NCI-H345 (cell line): ENCODE results near the gene FKBP5.
"Not testable (repeated sequence)": the region's sequence is repeated elsewhere in the genome, so short reads cannot be mapped to it uniquely, and the experiment has no call there.

ENCODE experiments used
- DNase-seq: peaks from one replicate; lab custom pipeline; 2025; lab: John Stamatoyannopoulos, UW

Gene FKBP5

DNA sequence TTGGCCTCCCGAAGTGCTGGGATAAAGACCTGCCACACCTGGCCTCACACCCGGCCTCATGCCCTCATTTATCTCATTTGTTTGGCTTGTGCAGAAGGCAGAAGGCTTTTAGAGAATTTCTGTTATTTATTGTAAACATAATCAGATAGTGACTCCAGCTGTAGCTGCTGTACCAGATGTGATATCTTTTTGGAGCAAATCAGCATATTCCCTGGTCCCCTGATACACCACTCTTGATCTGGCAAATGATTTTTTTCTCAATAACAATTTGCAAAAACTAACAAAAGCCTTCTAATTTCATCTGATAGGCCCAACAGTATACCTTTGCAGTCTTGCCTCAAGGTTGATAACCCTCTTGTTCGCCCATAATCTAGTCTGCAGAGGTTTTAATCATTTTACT lies 149.5 kb downstream of the FKBP5 start:
- no peak for DNase-seq

DNA sequence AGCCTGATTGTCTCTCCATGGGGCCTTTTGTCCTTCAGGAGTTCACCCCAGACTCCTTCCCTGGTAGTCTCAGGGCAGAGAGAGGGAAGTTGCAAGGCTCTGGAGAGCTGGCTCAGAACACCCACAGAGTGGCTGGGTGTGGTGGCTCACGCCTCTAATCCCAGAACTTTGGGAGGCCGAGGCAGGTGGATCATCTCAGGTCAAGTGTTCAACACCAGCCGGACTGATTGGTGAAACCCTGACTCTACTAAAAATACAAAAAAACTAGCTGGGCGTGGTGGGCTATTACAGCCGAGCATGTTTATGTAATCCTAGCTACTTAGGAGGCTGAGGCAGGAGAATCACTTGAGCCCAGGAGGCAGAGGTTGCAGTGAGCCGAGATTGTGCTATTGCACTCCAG lies 152.9 kb downstream of the FKBP5 start:
- DNase-seq, result not testable (repeated sequence)

DNA sequence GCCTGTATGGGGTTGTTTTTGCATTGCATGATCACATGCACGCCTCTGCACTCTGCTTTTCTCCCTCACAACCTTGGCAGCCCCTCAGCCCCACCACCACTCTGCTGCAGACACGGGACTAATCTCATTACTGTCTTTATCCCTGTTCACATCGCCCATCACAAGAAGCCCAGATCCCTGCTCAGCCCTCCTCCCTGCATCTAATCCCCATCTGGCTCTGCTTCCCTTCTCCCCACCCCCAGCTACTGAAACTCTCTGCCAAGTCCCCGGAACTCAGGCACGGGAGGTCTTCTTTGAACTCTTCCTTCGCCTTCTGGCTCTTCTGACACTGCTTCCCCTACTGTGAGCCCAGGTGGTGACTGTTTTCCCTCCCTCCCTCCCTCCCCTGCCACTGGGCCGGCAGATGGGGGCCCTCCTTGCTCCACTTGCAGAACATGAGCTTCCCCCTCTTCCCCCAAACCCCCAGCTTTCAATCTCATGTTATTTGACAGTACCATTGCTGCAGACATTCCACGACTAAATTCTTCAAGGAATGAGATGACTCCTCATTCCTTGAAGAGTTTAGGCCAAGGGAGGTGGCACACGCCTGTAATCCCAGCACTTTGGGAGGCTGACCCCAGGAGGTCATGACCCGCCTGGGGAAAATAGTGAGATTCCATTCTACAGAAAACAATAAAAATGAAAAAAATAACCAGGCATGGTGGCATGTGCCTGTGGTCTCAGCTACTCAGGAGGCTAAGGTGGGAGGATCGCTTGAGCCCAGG lies 154.1 kb downstream of the FKBP5 start:
- DNase-seq, result no peak

DNA sequence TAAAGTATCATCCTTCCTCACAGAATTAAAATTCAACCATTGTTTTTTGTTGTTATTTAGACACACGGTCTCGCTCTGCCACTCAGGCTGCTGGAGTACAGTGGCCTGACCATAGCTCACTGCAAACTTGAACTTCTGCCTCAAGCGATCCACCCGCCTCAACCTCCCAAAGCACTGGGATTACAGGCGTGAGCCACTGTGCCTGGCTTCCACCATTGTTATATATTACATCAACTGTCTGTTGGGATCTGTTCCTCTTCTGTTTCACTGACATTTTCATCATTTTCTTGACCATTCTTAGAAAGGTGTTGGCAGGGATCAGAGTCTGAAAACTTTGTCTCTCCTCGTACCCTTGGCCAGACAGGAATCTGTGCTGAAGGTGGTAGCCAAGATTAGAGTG lies 154.7 kb downstream of the FKBP5 start:
- DNase-seq, result no peak

DNA sequence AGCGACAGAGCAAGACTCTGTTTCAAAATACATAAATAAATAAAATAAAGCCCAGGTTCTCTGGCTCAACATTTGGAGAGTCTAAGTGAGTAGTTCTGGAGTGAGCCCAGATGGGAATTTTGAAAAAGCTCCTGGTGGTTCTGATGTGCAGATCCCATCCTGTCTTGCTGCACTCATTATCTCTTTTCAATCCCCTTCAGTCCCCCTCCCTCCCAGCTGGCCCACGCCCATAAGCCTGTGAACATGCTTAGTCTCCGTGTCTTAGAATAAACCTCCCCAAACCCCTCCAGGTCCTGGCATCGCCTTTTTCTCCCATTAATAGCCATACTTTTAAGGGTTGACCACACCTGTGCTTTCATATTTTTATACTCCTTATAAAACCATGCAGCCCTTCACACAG lies 156.6 kb downstream of the FKBP5 start:
- DNase-seq, result no peak

DNA sequence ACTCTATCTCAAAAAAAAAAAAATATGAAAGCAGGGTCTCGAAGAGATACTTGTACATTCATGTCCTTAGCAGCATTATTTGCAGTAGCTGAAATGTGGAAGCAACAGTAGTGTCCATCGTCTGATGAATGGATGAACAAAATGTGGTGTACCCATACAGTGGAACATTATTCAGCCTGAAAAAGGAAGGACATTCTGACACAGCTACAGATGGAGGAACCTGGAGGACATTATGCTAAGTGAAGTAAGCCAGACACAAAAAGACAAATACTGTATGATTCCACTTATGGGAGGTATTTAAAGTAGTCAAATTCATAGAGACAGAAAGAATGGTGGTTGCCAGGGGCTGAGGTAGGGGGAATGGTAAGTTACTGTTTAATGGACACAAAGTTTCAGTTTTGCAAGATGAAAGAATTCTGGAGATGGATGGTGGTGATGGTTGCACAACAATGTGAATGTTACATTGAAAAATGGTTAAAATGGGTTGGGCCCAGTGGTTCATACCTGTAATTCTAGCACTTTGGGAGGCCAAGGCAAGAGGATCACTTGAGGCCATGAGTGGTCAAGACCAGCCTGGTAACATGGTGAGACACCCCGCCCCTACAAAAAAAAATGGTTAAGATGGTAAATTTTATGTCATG lies 164.2 kb downstream of the FKBP5 start:
- DNase-seq, result no peak
